ENCODE results near the gene IL17REL.

Gene IL17REL

GRCh38 chr22:50045211-50046018 lies 32.9 kb upstream of the IL17REL start:
- DNase-seq, result no peak

GRCh38 chr22:50044485-50045118 lies 32.0 kb upstream of the IL17REL start:
- DNase-seq, result no peak

DNA sequence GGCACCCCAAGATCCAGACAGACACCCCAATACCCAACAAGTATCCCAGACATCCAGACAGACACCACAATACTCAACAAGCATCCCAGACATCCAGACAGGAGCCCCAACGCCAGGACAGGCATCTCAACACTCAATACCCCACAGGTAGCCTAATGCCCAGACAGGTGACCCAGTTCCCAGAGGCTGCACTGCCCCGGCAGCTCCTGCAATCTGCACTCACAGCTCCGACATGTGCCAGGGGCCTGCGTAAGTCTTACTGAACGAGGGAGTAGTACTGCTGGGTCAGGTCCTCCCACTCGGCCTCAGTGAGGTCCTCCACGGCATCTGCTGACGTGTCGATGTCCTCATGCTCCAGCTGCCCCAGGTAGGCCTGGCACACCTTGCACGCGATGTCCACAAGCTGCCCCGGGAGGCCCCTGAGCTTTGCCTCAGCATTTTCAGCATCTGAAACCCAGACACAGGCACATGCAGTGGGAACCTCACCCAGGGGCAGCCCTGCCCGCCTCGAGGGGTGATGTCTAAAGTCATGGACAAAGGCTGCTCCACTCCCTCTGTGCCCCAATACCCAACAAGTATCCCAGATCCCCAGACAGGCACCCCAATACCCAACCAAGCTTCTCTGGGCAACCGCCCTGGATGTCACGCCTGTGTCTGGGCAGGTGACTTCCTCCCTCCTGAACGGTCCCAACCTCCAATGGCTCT lies 28.9 kb upstream of the IL17REL start:
- DNase-seq, result no peak

- no peak for DNase-seq
These were observed 28.2 kb upstream of the IL17REL start for GRCh38 chr22:50040717-50041116.

- DNase-seq, result no peak
These were observed 27.3 kb upstream of the IL17REL start for GRCh38 chr22:50039669-50040443.

- DNase-seq, result no peak
These were observed 23.6 kb upstream of the IL17REL start for GRCh38 chr22:50035976-50036724.

DNA sequence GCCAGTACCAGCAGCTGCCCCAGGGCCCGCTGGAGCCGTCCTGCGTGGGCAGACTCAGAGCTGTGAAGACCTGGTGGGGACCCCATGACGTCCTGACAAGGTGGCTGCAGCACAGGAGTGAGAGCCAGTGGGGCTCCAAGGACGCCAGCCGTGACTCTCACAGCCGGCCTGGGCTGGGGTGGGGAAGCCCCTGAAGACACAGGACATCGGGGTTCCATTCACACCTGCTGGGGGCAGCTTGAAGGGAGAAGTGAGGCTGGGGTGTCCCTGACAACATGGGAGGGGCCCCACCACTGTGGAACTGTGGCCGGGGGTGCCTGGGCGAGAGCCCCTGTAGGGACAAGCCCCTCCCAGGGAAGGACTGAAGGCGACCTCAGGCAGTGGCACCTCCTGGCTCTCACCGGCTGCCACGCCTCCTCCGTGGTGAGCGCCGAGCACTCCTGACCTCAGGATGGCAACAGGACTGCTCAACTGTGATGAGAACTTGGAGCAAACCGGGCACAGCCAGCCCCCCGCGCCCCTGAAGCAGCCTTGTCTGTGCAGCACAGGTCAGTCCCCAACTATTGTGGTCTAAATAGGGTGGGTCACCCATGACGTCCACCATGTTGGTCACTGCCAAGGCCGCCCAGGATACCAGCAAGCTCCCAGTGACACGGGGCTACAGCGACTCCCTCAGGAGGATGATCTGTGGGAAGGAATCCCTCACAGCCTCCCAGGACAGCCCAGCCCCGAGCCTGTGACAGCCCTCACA lies 22.7 kb upstream of the IL17REL start:
- no peak for DNase-seq

DNA sequence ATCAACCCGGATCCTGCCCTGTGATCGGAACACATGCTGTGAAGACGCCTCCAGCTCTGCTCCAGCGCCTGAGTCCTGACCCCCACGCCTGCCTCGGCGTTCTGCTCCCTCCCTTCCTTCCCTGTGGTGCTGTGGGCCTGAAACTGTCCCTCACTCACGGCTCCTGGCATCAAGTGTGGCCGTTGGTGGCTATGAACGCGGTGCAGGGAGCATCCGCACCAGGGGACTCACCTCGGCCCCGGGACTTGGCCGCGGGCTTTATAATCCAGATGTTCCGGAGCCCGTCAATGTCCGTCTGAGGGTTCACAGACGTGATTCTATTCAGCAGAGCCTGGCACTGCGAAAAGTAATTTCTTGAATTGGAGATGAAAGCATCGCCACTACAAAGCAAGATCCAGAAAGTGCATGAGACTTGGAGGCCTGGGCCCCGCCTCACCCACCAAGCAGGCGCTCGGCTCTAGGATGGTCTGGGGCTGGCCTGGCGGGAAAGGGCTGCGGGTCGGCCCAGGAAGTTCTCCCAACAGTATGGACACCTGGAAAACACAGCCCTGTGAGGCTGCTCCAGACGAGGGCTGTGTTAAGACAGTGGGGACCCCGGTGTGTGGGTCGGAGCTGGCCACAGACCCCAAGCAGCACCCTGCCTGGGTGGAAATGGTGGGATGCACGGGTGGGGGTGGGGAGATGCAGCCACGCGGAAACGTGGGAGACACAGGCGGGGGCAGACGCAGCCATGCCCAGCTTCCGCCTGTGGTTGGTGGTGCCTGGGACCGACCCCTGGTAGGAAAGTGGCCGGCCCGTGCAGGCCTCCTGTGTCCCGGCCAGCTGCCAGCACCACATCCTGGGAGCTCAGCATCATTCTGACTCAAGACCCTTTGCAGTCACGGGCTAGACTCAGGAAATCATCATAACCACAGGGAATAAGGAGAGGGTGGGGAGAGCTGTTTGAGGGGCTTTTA lies 21.8 kb upstream of the IL17REL start:
- no peak for DNase-seq

DNA sequence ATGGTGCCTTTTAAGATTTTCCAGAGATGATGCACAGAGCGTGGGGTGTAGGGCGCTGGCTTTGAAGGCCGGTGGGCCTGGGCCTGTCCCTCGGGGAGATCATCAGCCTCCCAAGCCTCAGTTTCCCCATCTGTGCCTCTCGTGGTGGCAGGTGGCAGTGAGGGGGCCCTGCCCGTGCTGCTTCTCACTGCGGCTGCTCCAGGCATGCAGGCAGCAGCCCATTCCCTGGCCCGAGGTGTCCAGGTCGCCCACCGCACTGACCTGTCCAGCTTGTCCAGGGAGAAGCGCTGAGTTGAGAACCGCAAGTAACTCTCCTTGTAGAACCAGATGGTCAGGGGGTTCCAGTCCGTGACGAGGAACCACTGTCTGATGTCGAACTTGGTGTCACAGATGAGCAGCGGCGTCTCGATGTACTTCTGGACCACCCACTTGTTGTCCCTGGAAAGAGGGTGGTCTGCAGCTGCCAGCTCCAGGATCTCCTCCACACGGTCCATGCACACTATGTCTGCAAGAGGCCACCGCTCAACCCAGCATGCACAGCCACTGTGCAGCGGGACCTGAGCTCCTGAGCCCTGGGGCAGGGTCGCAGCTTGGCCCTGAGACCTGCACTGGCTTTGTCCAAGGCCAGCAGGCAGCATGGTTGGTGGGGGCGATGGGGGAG lies 20.5 kb upstream of the IL17REL start:
- DNase-seq, result no peak

DNA sequence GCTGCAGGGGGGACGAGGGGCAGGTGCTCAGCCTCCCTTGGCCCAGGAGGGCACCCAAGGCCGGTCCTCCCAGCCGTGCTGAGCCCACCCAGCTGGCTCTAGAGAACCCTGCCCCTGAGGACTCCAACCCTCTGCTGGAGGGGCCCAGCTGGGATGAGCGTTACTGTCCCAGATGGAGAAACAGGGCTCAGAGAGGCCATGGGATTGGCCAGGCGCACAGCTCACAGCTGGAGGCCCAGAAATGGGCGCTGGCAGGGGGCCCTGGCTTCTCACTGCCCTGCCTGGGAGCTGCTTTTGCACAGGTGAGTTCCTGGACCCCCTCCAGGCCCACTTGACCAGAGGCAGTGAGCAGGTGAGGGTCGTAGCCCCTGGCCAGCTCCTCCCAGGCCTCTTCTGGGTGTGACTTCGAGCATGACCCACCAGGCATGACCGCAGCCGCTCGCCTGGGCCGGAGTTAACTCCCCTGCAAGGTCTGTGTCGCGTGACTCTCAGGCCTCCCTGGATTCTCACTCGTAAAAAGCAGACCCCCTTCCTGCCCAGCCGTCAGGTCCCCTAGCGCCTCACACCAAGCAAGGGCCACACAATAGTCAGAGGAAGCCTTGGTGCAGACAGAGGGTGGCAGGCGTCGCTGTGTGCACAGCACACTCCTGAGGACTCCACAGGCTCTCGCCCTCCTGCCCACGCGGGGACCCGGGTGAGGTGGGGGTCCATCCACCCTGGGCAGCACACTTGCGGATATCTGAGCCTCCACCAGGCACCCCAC lies 19.7 kb upstream of the IL17REL start:
- no peak for DNase-seq

DNA sequence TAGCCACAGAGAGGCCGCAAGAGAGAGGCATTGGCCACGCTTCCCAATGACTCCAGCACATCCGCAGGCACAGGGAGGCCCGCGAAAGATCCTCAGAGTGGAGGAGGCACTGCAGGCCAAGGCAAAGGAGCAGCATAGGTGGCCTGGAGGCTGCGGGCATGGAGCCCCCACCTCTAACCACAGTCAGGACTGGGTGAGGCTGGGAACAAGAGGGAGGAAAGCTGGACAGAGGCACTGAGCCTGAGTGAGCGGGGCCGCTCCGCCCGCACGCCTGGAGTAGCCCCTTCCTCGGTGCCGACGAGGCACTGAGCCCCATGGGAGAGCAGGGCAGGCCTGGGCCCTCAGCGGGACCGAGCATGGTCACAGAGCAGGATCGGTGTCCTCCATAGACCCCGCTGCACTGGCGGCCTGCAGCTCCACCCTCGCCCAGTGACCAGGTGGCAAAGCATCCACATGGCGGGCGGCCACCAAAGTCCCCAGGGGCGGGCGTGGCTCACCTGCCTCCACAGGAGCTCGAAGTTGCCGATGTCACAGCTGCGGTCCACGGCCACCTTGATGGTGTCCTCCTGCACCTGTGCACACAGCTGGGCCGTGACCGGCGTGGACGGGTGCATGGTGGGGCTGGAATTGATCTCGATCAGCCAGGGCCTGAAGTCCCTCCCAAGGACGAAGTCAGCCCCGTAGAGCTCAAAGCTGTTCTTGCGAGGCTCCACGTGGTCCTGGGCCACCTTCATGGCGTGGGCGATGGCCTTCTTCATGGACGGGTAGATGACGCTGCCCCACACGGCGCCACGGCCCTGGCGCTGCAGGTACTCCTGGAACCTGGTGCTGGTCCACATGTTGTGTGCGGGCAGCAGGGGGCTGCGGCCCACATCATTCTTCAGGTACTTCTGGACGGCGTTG lies 18.9 kb upstream of the IL17REL start:
- no peak for DNase-seq

- peak; percentile 81 for DNase-seq
These were observed 18.0 kb upstream of the IL17REL start for GRCh38 chr22:50030297-50031188.

DNA sequence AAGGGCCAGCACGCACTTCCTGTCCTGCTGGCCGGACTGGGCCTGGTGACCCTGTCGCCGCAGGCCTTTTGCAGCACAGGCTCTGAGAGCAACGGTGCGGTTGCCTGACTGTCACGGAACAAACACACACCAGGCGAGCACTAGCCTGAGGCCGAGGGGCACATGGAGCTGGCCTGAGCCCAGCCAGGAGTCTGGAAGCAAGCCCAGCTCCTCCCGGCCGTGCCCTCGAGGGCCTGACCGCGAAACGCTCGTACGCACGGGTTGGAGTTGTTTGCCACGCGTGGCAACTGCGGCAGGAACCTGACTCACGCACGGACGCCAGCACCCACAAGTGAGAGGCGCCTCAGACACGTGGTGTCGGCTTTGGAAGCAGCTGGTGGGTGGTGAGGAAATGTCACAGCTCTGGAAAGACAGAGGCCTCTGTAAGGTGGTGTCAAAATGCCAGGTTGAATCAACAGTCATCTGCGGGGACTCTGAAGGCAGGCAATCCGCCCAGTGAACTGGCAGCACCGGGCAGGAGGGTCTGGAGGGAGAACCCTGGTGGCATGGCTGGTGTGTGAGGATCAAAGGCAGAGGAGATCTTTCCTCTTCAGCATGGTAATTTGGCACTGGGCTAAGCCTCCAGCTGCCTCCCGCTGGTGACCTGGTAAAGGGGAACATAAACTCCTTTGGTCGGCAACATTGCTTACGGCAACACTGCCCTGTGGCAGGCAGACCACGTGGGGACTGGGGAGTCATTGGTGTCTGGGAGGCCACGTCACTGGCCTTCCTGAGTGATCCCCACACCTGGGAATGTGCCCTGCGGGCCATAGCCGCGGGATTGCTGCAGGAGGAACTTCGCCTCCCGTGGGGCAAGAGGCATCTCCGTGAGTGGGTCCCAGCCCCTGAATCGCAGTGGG lies 15.3 kb upstream of the IL17REL start:
- DNase-seq, result no peak

DNA sequence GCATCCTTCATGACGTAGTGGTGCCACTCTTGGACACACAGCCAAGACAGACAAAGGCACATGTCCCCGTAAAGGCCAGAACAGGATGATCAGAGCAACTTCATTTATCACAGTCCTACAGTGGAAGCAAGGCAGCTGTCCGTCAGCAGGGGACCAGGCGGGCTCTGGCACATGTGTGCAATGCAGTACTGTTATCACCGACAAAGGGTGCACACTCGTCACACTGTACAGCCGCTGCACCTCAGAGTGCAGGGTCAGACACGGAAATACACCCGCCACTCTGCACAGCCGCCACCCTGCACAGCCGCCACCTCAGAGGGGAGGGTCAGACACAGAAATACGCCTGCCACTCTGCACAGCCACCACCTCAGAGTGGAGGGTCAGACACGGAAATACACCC lies 13.4 kb upstream of the IL17REL start:
- DNase-seq, result no peak

DNA sequence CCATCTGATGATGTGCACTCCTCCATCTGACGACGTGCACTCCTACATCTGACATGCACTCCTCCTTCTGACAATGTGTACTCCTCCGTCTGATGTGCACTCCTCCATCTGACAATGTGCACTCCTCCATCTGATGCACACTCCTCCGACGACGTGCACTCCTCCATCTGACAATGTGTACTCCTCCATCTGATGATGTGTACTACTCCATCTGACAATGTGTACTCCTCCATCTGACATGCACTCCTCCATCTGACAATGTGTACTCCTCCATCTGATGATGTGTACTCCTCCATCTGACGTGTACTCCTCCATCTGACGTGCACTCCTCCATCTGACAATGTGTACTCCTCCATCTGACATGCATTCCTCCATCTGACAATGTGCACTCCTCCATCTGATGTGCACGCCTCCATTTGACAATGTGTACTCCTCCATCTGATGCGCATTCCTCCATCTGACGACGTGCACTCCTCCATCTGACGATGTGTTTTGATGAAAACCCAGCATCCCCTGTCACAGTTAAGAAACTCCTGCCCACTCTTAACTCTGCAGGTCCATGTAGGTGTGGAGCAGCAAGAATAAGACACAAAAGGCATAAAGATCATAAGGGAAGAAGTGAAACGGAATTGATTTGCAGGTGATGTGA lies 9.7 kb upstream of the IL17REL start:
- no peak for DNase-seq
